H1 (cell line): ENCODE measurements around the gene TVP23A. TPM values are rescaled to one million over a fixed set of nuclear protein-coding genes. Genes with fewer than 3 reads are reported as not detected.

Source experiments
- CTCF ChIA-PET: fragments of 300-600 bp; sonication (Branson Sonifier 250); formaldehyde crosslinking; loops from one replicate; lab custom pipeline; 2021; ENCODE audit not compliant: partially characterized antibody; lab: Charles Lee
- POLR2A ChIA-PET: fragments of 300-600 bp; sonication (Branson Sonifier 250); formaldehyde crosslinking; loops from one replicate; lab custom pipeline; 2021; ENCODE audit warnings: inconsistent platforms; ENCODE audit not compliant: partially characterized antibody; lab: Charles Lee
- DNase-seq, 2 experiments: peaks; one replicate each; pipeline versions ENCODE4 v3.0.0 to v3.0.0-alpha.2; 2010 to 2022; ENCODE audit warnings: low spot score in 2 of 2, low read depth in 1 of 2, mixed read lengths in 1 of 2
- FAIRE-seq: peaks from 2 replicates; lab custom pipeline; 2011; peaks lifted over from hg19 to GRCh38; lab: Jason Lieb, UNC
- H2AFZ ChIP-seq: 2 replicates; pipeline ENCODE4 v1.8.1; 2012; ENCODE audit warnings: low read length, inconsistent platforms
- H2AK5ac ChIP-seq: 2 replicates; pipeline ENCODE4 v1.6.1; 2013; ENCODE audit warnings: low read depth, low read length
- H2BK120ac ChIP-seq: replicated peaks from 2 replicates; pipeline ENCODE3; 2013; ENCODE audit warnings: low read depth, low read length, inconsistent platforms
- H2BK12ac ChIP-seq: 2 replicates; pipeline ENCODE4 v1.6.1; 2013; ENCODE audit warnings: low read depth, low read length
- H2BK15ac ChIP-seq: 2 replicates; pipeline ENCODE4 v1.6.1; 2013; ENCODE audit warnings: low read length
- H2BK20ac ChIP-seq: 2 replicates; pipeline ENCODE4 v1.6.1; 2013; ENCODE audit warnings: low read length
- H2BK5ac ChIP-seq: 2 replicates; pipeline ENCODE4 v1.6.1; 2013; ENCODE audit warnings: low read depth, low read length
- H3K14ac ChIP-seq: 2 replicates; pipeline ENCODE4 v1.6.1; 2013; ENCODE audit warnings: inconsistent platforms; ENCODE audit not compliant: insufficient read length
- H3K18ac ChIP-seq: 2 replicates; pipeline ENCODE4 v1.6.1; 2013; ENCODE audit warnings: low read length; ENCODE audit errors: extremely low read depth
- H3K23ac ChIP-seq: 2 replicates; pipeline ENCODE4 v1.6.1; 2013; ENCODE audit warnings: inconsistent platforms; ENCODE audit not compliant: insufficient read length
- H3K23me2 ChIP-seq: 2 replicates; pipeline ENCODE4 v1.6.1; 2013; ENCODE audit warnings: low read depth, low read length
- H3K27ac ChIP-seq: 2 replicates; pipeline ENCODE4 v1.6.1; 2011; ENCODE audit warnings: low read depth, low read length, inconsistent platforms
- H3K27me3 ChIP-seq, 4 experiments: replicated peaks in 1 of 4; 1 replicate in 1 of 4; 2 replicates in 3 of 4; pipeline versions ENCODE4 v1.6.1 to v1.8.1; 2011 to 2013; ENCODE audit warnings: low read length in 3 of 4, mild to moderate bottlenecking in 3 of 4, inconsistent platforms in 2 of 4, mixed read lengths in 2 of 4, moderate library complexity in 1 of 4; ENCODE audit not compliant: control insufficient read depth in 3 of 4, insufficient read depth in 3 of 4; ENCODE audit errors: extremely low read depth in 1 of 4
- H3K36me3 ChIP-seq, 4 experiments: 2 replicates each; pipeline versions ENCODE4 v1.6.1 to v1.8.1; 2011 to 2013; ENCODE audit warnings: mild to moderate bottlenecking in 4 of 4, low read length in 3 of 4, moderate library complexity in 2 of 4, control low read depth in 1 of 4, inconsistent platforms in 1 of 4; ENCODE audit not compliant: insufficient read depth in 4 of 4, control insufficient read depth in 2 of 4
- H3K4ac ChIP-seq: replicated peaks from 2 replicates; pipeline ENCODE3; 2013; ENCODE audit warnings: low read length, low read depth, mixed read lengths, inconsistent platforms; ENCODE audit not compliant: insufficient read length
- H3K4me1 ChIP-seq, 4 experiments: replicated peaks in 1 of 4; 1 replicate in 1 of 4; 2 replicates in 3 of 4; pipeline versions ENCODE4 v1.6.1 to v1.8.1; 2011 to 2013; ENCODE audit warnings: low read length in 3 of 4, inconsistent platforms in 2 of 4, mixed read lengths in 1 of 4; ENCODE audit not compliant: insufficient read depth in 4 of 4, control insufficient read depth in 3 of 4
- H3K4me2 ChIP-seq, 2 experiments: 2 replicates each; pipeline versions ENCODE4 v1.6.1 to v1.8.1; 2011 to 2013; ENCODE audit warnings: low read depth in 2 of 2, low read length in 2 of 2, control low read depth in 1 of 2, inconsistent platforms in 1 of 2, mild to moderate bottlenecking in 1 of 2; ENCODE audit not compliant: insufficient read depth in 1 of 2
- H3K4me3 ChIP-seq, 4 experiments: fragments of 200-600, 300-600 bp in 1 of 4; sonication (generic), shearing (Covaris generic), sonication (Bioruptor Twin) in 1 of 4; 2 replicates each; pipeline versions ENCODE4 v1.5.1 to v1.8.1; 2011 to 2016; ENCODE audit warnings: low read length in 4 of 4, low read depth in 3 of 4, control low read depth in 2 of 4, inconsistent platforms in 2 of 4, mild to moderate bottlenecking in 2 of 4, mixed read lengths in 1 of 4, moderate library complexity in 1 of 4; ENCODE audit not compliant: insufficient read depth in 2 of 4; ENCODE audit errors: extremely low read depth in 1 of 4
- H3K56ac ChIP-seq: replicated peaks from 2 replicates; pipeline ENCODE3; 2013; ENCODE audit warnings: low read depth, mild to moderate bottlenecking, mixed read lengths, low read length, inconsistent platforms; ENCODE audit not compliant: insufficient read length
- H3K79me1 ChIP-seq: 2 replicates; pipeline ENCODE4 v1.6.1; 2013; ENCODE audit warnings: low read depth, low read length, control low read depth
- H3K79me2 ChIP-seq, 2 experiments: 2 replicates each; pipeline versions ENCODE4 v1.6.1 to v1.8.1; 2012 to 2013; ENCODE audit warnings: low read length in 2 of 2, mild to moderate bottlenecking in 2 of 2, inconsistent platforms in 1 of 2; ENCODE audit not compliant: insufficient read depth in 2 of 2, control insufficient read depth in 1 of 2
- H3K9ac ChIP-seq, 4 experiments: replicated peaks in 1 of 4; 1 replicate in 1 of 4; 2 replicates in 3 of 4; pipeline versions ENCODE4 v1.6.1 to v1.8.1; 2011 to 2013; ENCODE audit warnings: low read depth in 3 of 4, low read length in 3 of 4, control low read depth in 2 of 4, mild to moderate bottlenecking in 2 of 4, moderate library complexity in 2 of 4, inconsistent platforms in 1 of 4; ENCODE audit errors: extremely low read depth in 1 of 4
- H3K9me3 ChIP-seq, 2 experiments: 2 replicates each; pipeline versions ENCODE4 v1.6.1 to v1.8.1; 2012 to 2013; ENCODE audit warnings: mild to moderate bottlenecking in 2 of 2, moderate library complexity in 2 of 2, control low read depth in 1 of 2, inconsistent platforms in 1 of 2, low read depth in 1 of 2, low read length in 1 of 2, mixed read lengths in 1 of 2; ENCODE audit not compliant: insufficient read depth in 2 of 2
- H4K20me1 ChIP-seq, 2 experiments: replicated peaks in 1 of 2; 2 replicates each; pipeline versions ENCODE3 to v1.8.1; 2011 to 2013; ENCODE audit warnings: inconsistent platforms in 2 of 2, low read length in 2 of 2, mild to moderate bottlenecking in 1 of 2; ENCODE audit not compliant: insufficient read depth in 2 of 2, control insufficient read depth in 1 of 2
- H4K5ac ChIP-seq: 2 replicates; pipeline ENCODE4 v1.6.1; 2013; ENCODE audit warnings: low read length, low read depth, mixed read lengths, inconsistent platforms; ENCODE audit not compliant: insufficient read length
- H4K8ac ChIP-seq: 2 replicates; pipeline ENCODE4 v1.8.0; 2013; ENCODE audit warnings: mild to moderate bottlenecking, moderate library complexity, low read length, inconsistent platforms; ENCODE audit not compliant: insufficient read depth; ENCODE audit errors: extremely low read depth
- H4K91ac ChIP-seq: replicated peaks from 2 replicates; pipeline ENCODE3; 2013; ENCODE audit warnings: low read length, mixed read lengths, inconsistent platforms; ENCODE audit not compliant: insufficient read length
- BACH1 ChIP-seq: IDR thresholded peaks from 2 replicates; pipeline ENCODE4 v1.6.1; 2012; ENCODE audit warnings: low read length, improper control_type of control experiment
- CHD1 ChIP-seq: IDR thresholded peaks from 2 replicates; pipeline ENCODE4 v1.6.1; 2012; ENCODE audit warnings: low read depth, low read length, improper control_type of control experiment
- CREB1 ChIP-seq: IDR thresholded peaks from 2 replicates; pipeline ENCODE4 v1.6.1; 2012; ENCODE audit warnings: inconsistent platforms
- GTF2F1 ChIP-seq: IDR thresholded peaks from 2 replicates; pipeline ENCODE4 v1.6.1; 2012; ENCODE audit warnings: low read depth, low read length, improper control_type of control experiment, borderline replicate concordance
- HDAC2 ChIP-seq, 2 experiments: fragments of 300-600 bp in 1 of 2; sonication (generic) in 1 of 2; IDR thresholded peaks; 2 replicates each; pipeline ENCODE4 v1.6.1; 2011 to 2012; ENCODE audit warnings: low read depth in 2 of 2, low read length in 2 of 2, mild to moderate bottlenecking in 2 of 2, moderate library complexity in 2 of 2, borderline replicate concordance in 1 of 2, inconsistent platforms in 1 of 2
- KDM4A ChIP-seq: IDR thresholded peaks from one replicate; pipeline ENCODE4 v1.7.1; 2012; ENCODE audit warnings: low read depth, mild to moderate bottlenecking, moderate library complexity, low read length, inconsistent platforms; ENCODE audit not compliant: severe bottlenecking
- NRF1 ChIP-seq: IDR thresholded peaks from 2 replicates; pipeline ENCODE4 v1.6.1; 2011; ENCODE audit warnings: mild to moderate bottlenecking, low read depth, low read length, improper control_type of control experiment
- POLR2AphosphoS5 ChIP-seq: IDR thresholded peaks from 2 replicates; pipeline ENCODE4 v1.6.1; 2011; ENCODE audit warnings: low read depth, low read length
- TAF1 ChIP-seq: IDR thresholded peaks from 2 replicates; pipeline ENCODE4 v1.6.1; 2011; ENCODE audit warnings: mild to moderate bottlenecking, low read depth, low read length
- TAF7 ChIP-seq: optimal IDR thresholded peaks from 2 replicates; pipeline ENCODE3; 2011; ENCODE audit warnings: low read depth, mild to moderate bottlenecking, inconsistent platforms, low read length, moderate library complexity, borderline replicate concordance
- TBP ChIP-seq: IDR thresholded peaks from 2 replicates; pipeline ENCODE4 v1.6.1; 2011; ENCODE audit warnings: low read depth, low read length, improper control_type of control experiment
- TEAD4 ChIP-seq: IDR thresholded peaks from 2 replicates; pipeline ENCODE4 v1.6.1; 2012; ENCODE audit warnings: low read depth, low read length, inconsistent platforms, mixed read lengths
- YY1 ChIP-seq: IDR thresholded peaks from 2 replicates; pipeline ENCODE4 v1.6.1; 2011; ENCODE audit warnings: low read depth, mild to moderate bottlenecking, low read length
- WGBS, 2 experiments: shearing (Covaris generic) in 1 of 2; methylation state at CpG; one replicate each; pipeline versions ENCODE4 v1.1.6 to v1.1.7; 2013 to 2015; ENCODE audit warnings: low lambda C conversion rate in 2 of 2, mixed read lengths in 2 of 2, inconsistent platforms in 1 of 2, low coverage in 1 of 2, missing lambda C conversion rate in 1 of 2; ENCODE audit not compliant: insufficient replicate concordance in 2 of 2, insufficient coverage in 1 of 2, insufficient read length in 1 of 2; ENCODE audit errors: extremely low coverage in 1 of 2, missing lambda C conversion rate in 1 of 2; 5-methylcytosine and 5-hydroxymethylcytosine counted together
- polyA plus RNA-seq, 7 experiments: library from polyadenylated mRNA; depleted of rRNA in 3 of 7; stranded (reverse) in 5 of 7; unstranded in 2 of 7; fragments of >200 nt in 5 of 7; fragments of 200-250 nt in 2 of 7; gene quantifications; 1 replicate in 5 of 7; 2 replicates in 1 of 7; 4 replicates in 1 of 7; pipeline versions ENCODE4 v1.2.1 to v1.2.3, GENCODE V29; 2011 to 2013; ENCODE audit warnings: missing spikeins in 2 of 7, mixed read lengths in 2 of 7
- total RNA-seq: library from RNA; stranded (reverse); fragmentation: NEBNext Ultra II Directional; extraction: Animal tissue kit (Norgen Biotek cat#: 25700); gene quantifications from 2 replicates; pipeline ENCODE4 v1.2.1, GENCODE V29; 2021

Gene TVP23A
- total and polyA plus RNA-seq, 2 of the 8 experiments (the other 6 are each of a cell fraction or from before 2014, with no cell fraction given), result 2.2 to 3.1 TPM

GRCh38 chr16:10858203-10858602, 39.6 kb upstream of the TVP23A start:
- Histone ChIP-seq H4K5ac (no peak overlapping the region), H2AK5ac (no peak overlapping the region), H3K23me2 (peaks cover 7% of the 10 kb centered on the region; the same call in 1 of the 2 replicates), H3K18ac (no peak overlapping the region), H4K20me1 (peaks cover 0 to 4% of the 10 kb centered on the region in 2 experiments), H3K4ac (no peak overlapping the region), H3K56ac (no peak overlapping the region), H3K23ac (no peak overlapping the region), H3K27ac (no peak overlapping the region), H3K4me1 (no peaks in the 10 kb centered on the region), H3K9ac (no peak overlapping the region), H2BK5ac (no peak overlapping the region), H2BK120ac (no peak overlapping the region), H3K79me2 (no peaks in the 10 kb centered on the region), H4K8ac (no peak overlapping the region), H4K91ac (no peak overlapping the region), H2BK12ac (no peak overlapping the region), H3K4me3 (no peak overlapping the region), H3K4me2 (no peak overlapping the region), H2BK15ac (no peak overlapping the region), H3K27me3 (no peaks in the 10 kb centered on the region; a peak in 1 of 7 replicates), H3K79me1 (no peaks in the 10 kb centered on the region), H2BK20ac (no peak overlapping the region), H3K9me3 (no peaks in the 10 kb centered on the region), H3K36me3 (no peaks in the 10 kb centered on the region), H3K14ac (no peak overlapping the region), H2AFZ (no peak overlapping the region)
- WGBS, 2 experiments, result 81% methylated on average over 1 of the region's 1 CpG; no CpG with 5 or more reads in 1 of the 2 experiments
- POLR2A ChIA-PET, result no interaction called here
- DNase-seq, result no peak
- CTCF ChIA-PET, result no interaction called here
- FAIRE-seq, result no peak
- no peak for TF ChIP-seq CREB1
- TF ChIP-seq KDM4A, result no peak
- no peak for TF ChIP-seq NRF1
- TF ChIP-seq BACH1, result no peak
- no peak for TF ChIP-seq GTF2F1
- no peak for TF ChIP-seq TBP
- no peak for TF ChIP-seq YY1
- no peak for TF ChIP-seq CHD1
- no peak for TF ChIP-seq TAF7
- no peak for TF ChIP-seq TEAD4
- TF ChIP-seq POLR2AphosphoS5, result no peak
- TF ChIP-seq TAF1, result no peak
- no peak for TF ChIP-seq HDAC2 (IDR thresholded peaks at IDR 0.05; ENCODE audit: borderline replicate concordance in 1 of 2, low read depth in 2 of 2, low read length in 2 of 2)
